ENCODE results near the gene DNAJC13.
A peak's percentile ranks its signal among the peaks of the same experiment; 100 is the strongest.

The DNAJC13 gene

DNA sequence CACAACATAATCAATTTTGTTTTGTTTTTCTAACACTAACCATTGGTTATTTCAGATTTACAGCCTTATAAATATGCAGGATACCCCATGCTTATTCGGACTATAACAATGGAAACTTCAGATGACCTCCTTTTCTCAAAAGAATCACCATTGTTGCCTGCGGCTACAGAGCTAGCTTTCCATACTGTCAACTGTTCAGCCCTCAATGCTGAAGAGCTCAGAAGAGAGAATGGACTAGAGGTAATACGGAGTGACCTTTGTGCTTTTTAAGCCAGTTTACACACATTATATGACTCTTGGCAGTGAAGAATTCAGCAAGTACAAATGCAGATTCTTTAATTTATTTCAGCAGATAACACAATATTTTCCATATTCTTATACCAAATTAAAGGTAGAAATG lies 81.8 kb downstream of the DNAJC13 start:
- DNase-seq: no peak

DNA sequence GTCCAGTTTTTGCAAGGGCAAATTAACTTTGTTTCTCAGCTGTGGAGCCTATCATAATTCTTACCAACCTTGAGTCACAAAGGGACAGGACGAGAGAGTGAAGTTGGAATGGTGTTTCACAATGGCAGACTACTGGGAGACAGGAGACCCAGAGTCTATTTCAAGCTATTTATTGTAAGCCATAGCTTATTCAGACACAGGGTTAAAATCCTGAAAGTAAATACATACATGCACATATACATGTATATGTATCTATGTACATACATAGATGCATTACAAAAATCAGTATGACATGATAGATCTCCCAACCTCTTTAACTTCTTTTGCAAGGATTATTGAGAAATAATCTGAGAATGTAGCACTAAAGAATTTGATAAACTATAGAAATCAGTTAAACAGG lies 86.3 kb downstream of the DNAJC13 start:
- no peak for DNase-seq

DNA sequence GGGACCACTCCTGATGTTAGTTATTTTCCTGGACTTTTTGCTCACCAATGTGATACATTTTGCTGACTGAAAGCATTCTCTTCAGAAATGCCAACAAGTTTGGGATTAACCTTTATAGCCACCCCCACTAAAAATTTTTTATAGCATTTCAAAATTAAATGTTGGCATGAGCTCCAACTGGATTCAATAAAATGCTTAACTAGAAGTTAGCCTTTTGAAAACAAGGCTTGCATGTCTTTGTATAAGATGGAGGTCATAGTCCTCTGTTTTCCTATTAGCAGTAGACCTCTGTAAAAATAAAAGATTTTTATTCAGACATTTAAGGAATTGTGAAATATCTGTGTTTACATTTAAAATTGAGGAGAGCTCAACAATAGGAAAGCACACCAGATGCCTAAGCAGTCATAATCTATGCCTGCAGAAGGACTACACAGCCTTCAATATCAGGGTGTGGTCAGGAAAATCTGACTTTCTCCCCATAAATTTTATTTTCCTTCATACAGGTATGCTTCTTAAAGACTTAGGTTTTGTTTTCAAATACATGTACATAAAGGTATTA lies 87.2 kb downstream of the DNAJC13 start:
- no peak for DNase-seq

DNA sequence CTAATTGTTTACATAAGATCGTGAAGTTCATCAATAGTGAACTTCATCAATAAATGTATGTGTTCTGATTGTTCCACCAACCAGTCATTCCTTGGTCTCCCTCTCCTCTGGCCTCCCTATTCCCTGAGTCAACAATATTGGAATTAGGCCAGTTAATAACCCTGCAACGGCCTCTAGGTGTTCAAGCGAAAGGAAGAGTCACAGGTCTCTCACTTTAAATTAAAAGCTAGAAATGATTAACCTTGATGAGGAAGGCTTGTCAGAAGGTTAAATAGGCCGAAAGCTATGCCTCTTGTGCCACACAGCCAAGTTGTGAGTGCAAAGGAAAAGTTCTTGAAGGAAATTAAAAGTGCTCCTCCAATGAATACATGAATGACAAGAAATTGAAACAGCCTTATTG lies 90.4 kb downstream of the DNAJC13 start:
- no peak for DNase-seq

DNA sequence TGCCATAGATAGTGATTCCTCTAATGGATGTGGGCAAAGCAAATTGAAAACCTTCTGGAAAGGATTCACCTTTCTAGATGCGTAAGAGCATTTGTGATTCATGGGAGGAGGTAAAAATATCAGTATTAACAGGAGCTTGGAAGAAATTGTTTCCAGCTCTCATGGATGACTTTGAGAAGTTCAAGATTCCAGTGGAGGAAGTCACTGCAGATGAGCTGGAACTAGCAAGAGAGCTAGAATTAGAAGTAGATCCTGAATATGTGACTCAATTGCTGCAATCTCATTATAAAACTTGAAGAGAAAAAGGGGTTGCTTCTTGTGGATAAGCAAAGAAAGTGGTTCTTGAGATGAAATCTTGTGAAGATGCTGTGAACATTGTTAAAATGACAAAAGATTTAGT lies 91.8 kb downstream of the DNAJC13 start:
- DNase-seq: no peak

DNA sequence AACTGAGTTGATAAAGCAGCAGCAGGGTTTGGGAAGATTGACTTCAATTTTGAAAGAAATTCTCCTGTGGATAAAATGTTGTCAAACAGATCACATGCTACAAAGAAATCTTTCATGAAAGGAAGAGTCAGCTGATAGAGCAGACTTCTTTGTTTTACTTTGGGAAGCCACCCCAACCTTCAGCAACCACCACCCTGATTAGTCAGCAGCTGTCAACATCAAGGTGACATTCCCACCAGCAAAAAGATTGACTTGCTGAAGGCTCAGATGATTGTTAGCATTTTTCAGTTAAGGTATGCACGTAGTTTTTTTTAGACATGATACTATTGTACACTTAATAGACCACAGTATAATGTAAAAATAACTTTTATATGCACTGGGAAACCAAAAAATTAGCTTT lies 92.2 kb downstream of the DNAJC13 start:
- DNase-seq: no peak

DNA sequence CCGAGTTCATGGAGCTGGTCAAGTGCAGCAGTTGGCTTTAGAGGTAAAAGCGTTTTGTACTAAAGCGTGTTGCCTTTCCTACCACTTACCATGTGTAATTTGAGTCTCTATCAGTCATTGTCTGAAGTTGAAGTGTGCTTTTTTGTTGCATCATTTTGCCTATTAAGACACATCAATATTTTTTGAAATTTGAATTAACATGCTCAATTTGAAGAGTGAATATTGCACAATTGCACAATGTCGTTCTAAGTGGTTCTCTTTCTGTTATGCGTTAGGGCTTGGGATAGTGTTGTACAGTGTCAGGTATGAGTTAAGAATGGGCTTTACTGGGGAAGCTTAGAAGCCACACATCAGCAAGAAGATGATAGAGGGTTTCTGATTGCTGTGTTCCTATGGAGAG lies 95.8 kb downstream of the DNAJC13 start:
- DNase-seq: no peak

DNA sequence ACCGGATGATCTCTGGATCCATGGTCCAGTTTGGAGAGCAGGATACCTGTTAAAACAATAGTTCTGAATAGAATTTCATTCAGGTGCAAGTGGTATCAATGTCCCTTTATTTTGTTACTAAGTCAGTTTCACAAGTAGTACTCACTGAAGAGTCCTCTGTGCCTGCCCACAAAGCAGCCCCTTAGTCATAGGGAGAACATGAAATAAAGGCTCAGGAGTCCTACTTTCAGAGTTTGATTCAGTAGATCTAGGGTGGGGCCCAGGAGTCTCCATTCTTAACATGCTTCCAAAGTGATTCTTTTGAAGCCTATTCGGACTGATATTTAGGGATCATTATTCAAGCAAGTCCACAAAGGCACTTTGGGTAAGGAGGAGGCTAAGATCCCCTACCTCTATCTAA lies 100.0 kb downstream of the DNAJC13 start:
- no peak for DNase-seq

DNA sequence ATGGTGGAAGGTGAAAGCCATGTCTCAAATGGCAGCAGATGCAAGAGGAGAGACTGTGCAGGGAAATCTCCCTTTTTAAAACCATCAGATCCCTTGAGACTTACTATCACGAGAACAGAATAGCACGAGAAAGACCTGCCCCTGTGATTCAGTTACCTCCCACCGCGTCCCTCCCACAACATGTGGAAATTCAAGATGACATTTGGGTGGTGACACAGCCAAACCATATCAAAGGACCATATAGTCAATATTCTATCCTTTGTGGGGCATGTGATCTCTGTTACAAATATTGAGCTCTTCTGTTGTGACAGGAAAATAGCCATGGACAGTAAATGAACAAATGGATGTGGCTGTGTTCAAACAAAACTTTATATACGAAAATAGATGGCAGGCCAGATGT lies 102.6 kb downstream of the DNAJC13 start:
- DNase-seq: no peak

DNA sequence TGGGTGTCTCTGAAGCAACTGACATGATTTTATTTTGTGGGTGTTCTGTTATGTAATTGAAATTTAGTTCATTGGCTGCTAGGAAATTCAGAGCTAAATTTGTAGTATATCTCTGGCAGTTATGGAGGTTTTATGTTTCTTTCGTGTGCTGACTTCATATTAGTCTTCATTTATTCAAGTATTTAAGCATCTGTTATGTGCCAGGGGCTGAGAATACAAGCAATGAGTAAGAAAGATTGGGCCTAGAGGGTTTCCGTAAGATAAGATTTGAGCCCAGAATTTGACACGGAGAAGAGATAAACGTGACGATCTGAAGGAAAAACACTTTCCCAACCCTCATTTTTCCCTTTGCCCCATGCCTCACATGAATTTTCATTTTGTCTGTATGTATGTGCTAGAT lies 104.6 kb downstream of the DNAJC13 start:
- DNase-seq: no peak

DNA sequence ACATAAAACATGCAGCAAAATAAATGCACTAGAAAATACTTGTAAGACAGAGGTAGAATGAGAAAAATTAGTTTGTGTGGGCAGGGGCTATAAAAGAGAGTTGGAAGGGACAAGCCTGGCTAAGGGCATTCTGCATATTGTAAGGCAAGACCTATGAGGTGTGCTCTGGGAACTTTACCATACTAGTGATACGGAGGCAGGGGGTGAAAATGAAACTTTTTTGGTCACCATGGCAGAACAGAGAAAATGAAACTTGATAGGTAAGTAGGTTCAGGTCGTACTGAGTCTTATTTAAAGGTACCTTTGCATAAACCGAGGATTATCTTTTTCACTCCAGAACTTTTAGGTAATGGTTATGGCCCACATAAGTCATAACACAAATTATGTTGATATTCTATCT lies 105.1 kb downstream of the DNAJC13 start:
- no peak for DNase-seq

DNA sequence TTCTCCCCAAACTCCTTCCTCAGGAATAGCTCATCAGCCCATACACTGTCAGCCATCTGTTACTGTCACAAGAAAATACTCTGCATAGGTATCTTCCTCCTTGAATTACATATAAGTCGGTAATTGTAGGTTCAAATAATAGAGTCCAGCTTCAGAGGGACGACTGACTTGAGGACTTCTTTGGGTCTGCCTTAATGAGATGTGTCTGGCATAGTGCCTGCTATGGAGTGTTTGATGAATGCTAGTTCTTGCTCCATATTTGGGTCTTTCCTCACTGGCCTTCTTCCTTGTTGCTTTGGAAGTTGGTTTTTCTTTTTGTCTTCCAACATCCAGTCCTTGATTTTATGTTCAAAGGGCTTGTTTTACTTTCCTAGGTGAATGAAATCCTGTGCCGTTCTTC lies 113.3 kb downstream of the DNAJC13 start:
- no peak for DNase-seq

DNA sequence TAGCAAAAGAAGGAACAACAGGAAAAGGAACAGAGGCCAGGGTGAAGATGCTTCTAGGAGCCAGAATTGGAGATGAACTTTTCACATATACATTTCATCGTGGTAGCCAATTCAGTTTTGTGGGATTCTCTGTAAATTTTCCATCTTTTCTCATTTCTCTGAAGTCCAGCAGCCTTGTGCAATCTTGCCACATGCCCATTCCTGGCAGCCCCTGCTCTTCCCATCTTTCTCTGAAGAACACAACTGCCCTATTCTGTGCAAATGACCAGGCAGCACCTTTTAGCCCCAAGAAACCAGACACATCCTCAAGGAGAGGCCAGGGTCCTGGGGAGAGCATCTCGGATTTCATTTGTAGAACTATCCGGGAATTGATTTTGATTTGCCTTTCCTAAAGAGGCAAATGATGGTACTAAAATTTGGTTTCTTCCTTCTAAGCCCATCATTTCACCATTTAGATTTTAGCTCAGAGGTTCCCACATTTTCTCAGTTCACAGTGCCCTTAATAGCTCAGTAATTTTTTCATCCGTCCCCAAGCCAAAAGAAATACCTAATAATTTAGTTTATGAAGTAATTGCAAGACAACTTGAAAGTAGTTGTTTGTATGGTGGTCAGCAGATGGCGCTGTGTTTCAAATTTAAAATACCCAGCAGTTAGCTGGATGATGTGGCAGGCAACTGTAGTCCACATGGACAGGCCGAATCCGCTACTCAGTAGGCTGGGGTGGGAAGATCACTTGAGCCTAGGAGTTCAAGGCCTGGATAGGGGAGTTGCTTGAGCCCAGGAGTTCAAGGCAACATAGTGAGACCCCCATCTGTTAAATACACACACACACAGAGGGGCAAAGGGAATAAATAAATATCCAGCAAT lies 118.5 kb downstream of the DNAJC13 start:
- peak; percentile 18 to 44 for DNase-seq

DNA sequence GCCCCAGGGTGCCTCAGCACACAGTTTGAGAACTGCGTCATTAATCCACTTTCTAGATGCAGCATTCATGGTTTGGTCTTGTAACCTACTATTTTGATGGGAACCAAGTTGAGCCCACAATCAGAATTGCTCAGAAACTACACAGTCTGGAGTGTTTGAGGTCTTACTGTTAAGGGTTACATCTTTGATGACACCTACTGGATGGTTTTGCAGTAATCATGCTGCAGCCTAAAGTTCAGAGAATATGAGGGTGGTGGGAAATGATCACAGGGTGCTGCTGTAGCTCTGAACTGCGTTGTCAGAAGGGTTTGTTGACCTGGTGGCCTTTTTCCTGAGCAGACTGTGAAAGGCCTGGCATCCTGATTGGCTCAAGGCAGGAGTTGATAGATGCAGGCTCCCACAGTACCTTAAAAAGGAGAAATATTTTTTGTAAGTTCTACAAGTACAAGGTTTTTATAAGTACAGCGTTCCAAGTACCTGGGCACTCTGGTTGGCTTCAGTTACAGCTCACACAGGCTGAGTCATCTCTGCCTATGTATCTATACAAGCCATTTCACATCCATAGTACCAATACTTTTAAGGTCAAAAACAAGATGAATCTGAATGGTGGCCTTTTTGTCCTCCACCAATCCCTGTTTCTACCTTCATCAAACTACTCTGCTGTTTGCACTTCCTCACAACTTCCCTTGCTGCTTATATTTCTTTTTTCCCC lies 119.3 kb downstream of the DNAJC13 start:
- no peak for DNase-seq

DNA sequence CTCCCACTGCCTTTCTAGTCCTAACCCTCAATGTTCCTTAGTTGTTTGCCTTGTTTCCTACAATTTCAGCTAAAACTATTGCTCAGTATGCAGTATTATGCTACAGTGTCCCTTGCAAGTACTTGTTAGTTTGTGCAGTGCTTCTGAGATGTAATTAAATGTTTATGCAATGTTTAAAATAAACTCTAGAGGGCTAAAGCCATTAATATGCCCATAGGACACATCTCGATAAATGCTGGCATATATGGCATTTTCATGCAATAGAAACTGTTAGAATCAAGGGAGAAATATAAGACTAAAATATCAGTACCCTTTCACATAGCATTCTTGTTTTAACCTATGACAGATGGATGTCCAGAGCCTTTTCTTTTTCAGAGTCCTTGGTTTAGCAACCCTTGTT lies 120.0 kb downstream of the DNAJC13 start:
- no peak for DNase-seq

DNA sequence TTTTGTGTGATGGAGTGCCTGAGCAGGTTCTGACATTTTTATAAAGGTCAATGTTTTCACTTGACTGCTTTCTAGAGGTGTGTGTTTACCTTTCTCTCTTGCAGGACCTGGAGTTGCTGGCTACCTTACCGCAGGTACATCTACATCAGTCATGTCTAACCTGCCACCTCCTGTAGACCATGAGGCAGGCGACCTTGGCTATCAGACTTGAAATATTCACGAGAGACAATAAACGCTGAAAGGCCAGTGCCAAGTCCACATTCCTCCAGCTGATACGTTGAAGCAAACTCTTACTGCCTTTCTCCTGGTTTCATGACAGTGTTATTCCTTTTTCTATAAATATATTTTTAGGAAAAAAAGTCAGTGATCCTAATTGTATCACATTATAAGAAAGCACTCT lies 120.8 kb downstream of the DNAJC13 start:
- DNase-seq: no peak

DNA sequence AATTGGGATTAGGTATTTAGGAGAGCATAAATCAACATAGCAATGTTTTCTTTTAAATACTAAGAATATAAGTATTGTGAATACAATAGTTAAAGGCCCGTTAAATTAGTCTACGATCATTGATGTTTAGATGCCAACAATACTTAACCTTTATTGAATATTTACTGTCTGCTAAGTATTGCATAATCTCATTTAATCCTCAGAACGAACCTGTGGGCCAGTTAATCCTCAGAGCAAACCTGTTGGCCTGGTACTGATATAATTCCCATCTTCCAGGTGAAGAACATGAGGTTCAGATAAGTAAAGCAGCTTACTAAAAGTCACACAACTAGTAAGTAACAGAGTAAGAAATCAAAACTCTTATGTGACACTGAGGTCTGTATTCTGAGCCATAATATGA lies 122.4 kb downstream of the DNAJC13 start:
- DNase-seq: no peak

DNA sequence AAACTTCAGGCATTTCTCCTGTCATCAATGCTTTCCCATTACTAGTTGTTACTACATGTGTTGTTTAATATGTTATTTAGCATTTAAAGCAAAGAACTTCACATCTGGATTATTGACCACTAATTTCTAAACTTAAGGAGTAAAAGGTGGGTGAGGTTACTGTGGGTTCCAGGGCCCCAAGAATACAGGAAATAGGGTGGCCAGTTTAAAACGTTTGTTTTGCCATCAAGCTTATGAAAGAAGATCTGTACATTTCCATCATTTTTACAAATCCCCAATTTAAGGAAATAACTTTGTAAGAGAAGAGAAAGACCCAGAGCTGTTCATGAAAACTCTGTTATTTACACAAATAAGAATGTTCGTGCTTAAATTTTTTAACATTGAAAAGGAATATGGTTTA lies 125.3 kb downstream of the DNAJC13 start:
- DNase-seq: no peak

DNA sequence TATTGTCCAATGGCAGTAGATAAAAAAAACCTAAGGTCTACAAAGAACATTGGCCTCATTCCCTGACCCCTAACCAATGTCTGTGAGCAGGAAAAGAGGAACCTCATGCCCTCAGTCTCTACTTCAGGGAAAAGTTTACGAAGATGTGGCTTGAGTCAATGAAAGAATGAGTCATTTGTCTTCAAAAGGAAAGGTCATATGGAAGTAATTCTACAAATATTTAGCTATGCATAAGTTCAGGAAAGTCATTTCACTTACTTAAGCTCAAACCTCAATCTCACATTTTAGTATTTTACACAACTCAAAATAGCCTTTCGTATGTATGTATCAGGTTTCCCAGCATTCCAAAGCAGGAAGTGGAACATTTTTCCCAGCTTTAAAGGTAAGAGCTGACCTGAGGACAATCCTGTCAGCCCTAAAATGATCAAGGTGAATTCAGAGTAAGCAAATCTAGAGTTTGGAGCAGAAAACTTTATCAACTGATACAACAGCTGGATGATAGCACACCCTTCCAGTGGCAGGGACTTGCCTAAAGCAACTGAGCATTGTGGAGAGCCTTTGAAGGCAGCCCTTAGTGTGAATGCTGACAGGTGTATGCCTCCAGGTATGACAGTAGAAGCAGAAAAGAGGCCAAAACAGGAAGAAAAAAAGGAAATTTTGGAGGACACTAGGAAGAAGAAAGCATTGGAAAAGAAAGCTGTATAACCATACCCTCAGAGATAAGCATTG lies 125.9 kb downstream of the DNAJC13 start:
- DNase-seq: peak in 1 of 2 donors; percentile 68

DNA sequence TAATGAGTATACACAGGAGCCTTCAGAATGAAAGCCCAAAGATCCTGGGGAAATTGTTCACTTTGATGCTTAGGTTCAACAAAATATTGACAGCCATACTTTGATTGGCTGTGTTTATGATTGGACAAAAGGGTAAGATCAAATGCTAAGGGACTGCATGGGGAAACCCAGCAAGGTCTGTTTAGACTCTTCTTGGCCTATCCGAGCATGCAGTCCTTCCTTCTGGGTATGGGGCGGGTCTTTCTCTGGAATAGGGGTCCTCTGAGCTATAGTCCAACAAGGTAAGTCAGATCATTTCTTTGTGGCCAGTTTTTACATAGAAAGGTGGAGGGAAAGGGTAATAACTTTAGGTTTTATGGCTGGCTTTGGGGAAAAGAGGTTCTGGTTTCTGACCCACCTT lies 126.8 kb downstream of the DNAJC13 start:
- no peak for DNase-seq

DNA sequence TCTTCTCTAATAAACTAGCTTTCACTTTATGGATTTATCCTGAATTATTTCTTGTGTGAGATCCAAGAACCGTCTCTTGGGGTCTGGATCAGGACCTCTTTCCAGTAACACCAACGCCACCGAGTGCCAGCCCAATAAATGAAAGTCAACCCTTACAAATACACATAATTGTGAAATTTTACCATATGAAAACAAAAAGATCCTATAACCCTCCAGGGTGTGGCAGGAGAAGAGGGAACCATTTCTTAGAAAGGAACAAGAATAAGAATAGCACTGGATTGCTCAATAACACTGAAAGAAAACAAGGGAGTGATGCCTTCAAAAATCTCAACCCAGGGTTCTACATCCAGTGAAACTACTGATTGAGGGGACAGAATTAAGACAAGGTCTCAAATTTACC lies 128.2 kb downstream of the DNAJC13 start:
- no peak for DNase-seq

DNA sequence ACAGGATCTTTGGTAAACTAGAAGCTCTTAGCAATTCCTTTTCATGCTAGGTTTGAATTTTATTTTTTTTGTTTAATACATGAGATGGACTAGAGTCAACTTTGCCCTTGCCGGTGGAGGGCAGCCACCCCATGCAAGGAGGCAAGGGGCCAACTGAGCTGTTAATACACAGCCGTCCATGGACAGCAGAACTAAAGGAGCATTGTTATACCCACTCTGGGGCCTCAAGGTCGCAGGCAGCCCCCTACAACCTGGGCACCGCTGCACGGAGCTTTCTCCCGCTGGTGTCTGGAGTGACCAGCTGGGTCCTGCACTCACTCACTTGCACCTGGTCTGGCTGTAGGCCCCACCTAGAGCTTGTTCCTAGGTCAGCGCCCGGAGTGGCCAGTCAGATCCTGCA lies 131.9 kb downstream of the DNAJC13 start:
- no peak for DNase-seq

DNA sequence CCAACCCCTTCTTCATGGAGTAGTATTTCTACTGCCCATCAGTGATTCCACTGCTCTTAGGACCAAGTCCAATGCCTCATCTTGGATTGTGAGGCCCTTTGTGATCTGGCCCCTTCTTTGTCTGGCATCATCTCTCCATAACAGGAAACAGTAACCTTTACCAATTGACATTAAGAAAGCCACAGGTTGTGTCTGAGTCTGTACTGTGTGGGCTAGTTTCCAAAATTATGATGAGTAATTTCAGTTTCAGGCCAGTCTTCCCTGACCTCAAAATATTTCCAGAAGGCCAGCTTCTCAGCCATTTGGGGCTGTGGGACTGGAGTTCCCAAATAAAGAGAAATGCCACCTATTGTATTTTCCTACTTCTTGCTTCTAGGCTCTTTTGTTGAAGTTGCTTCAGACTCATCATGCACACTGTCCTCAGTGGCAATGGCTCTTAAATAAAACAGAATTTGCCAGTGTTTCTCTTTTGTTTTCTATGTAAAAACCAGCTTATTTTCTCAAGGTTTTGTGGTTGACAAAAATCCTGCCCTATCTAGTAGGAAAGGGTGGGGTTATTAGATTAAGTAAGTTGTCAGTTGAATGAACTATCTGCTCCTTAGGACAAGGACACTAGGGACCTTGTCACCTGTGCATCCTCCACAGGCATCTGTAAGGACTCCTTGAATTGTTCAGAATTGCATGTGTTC lies 132.7 kb downstream of the DNAJC13 start:
- DNase-seq: peak in 1 of 2 donors; percentile 55
